GM23248 (cell line): ENCODE data around the gene NCF4. TPM values are rescaled to one million over a fixed set of nuclear protein-coding genes. Genes with fewer than 3 reads are reported as not detected.

ENCODE experiments used
- DNase-seq: peaks from one replicate; pipeline ENCODE4 v3.0.0-alpha.2; 2015
- H2AFZ ChIP-seq: fragments of 200-600 bp; sonication (generic); 2 replicates; pipeline ENCODE4 v1.6.1; 2016; ENCODE audit warnings: antibody characterized with exemption
- H3F3A ChIP-seq: fragments of 200-600 bp; sonication (generic); 2 replicates; pipeline ENCODE4 v1.6.1; 2016; ENCODE audit warnings: mild to moderate bottlenecking, antibody characterized with exemption, mixed run types; ENCODE audit not compliant: insufficient read depth
- H3K27ac ChIP-seq: fragments of 200-600 bp; sonication (generic); 2 replicates; pipeline ENCODE4 v1.5.1; 2016; ENCODE audit warnings: mild to moderate bottlenecking
- H3K27me3 ChIP-seq: fragments of 200-600 bp; sonication (generic); replicated peaks from 2 replicates; pipeline ENCODE4 v1.6.1; 2016; ENCODE audit warnings: mild to moderate bottlenecking; ENCODE audit not compliant: insufficient read depth
- H3K36me3 ChIP-seq: fragments of 200-600 bp; sonication (generic); 2 replicates; pipeline ENCODE4 v1.6.1; 2016; ENCODE audit warnings: low read depth, mild to moderate bottlenecking
- H3K4me1 ChIP-seq: fragments of 200-600 bp; sonication (generic); 2 replicates; pipeline ENCODE4 v1.6.1; 2016; ENCODE audit warnings: mild to moderate bottlenecking; ENCODE audit not compliant: insufficient read depth
- H3K4me2 ChIP-seq: fragments of 200-600 bp; sonication (generic); one replicate; pipeline ENCODE4 v1.6.1; 2016; ENCODE audit warnings: mild to moderate bottlenecking; ENCODE audit not compliant: unreplicated experiment
- H3K4me3 ChIP-seq: fragments of 200-600 bp; sonication (generic); 2 replicates; pipeline ENCODE4 v1.5.1; 2016; ENCODE audit warnings: mild to moderate bottlenecking
- H3K79me2 ChIP-seq: fragments of 200-600 bp; sonication (generic); 2 replicates; pipeline ENCODE4 v1.6.1; 2016; ENCODE audit warnings: mild to moderate bottlenecking; ENCODE audit not compliant: insufficient read depth
- H3K9ac ChIP-seq: fragments of 200-600 bp; sonication (generic); 2 replicates; pipeline ENCODE4 v1.6.1; 2016; ENCODE audit warnings: mild to moderate bottlenecking
- H3K9me2 ChIP-seq: fragments of 200-600 bp; sonication (generic); 2 replicates; pipeline ENCODE4 v1.6.1; 2016; ENCODE audit warnings: mixed run types, mild to moderate bottlenecking, moderate library complexity; ENCODE audit not compliant: insufficient read depth
- H3K9me3 ChIP-seq: fragments of 200-600 bp; sonication (generic); one replicate; pipeline ENCODE4 v1.6.1; 2017; ENCODE audit warnings: low read depth
- H4K20me1 ChIP-seq: fragments of 200-600 bp; sonication (generic); 2 replicates; pipeline ENCODE4 v1.6.0; 2016; ENCODE audit not compliant: insufficient read depth
- EZH2 ChIP-seq: fragments of 200-600 bp; sonication (generic); IDR thresholded peaks from 2 replicates; pipeline ENCODE4 v1.6.1; 2018; ENCODE audit warnings: antibody characterized with exemption, mild to moderate bottlenecking; ENCODE audit not compliant: insufficient read depth, poor library complexity, severe bottlenecking
- EZH2phosphoT487 ChIP-seq: fragments of 200-600 bp; sonication (generic); IDR thresholded peaks from 2 replicates; pipeline ENCODE4 v1.6.1; 2018; ENCODE audit warnings: antibody characterized with exemption, moderate library complexity, mild to moderate bottlenecking, low read depth; ENCODE audit not compliant: insufficient read depth
- WGBS, 2 experiments: methylation state at CpG; one replicate each; pipeline ENCODE4 v1.1.6; 2015 to 2017; ENCODE audit warnings: low lambda C conversion rate in 2 of 2, low coverage in 1 of 2; ENCODE audit errors: missing lambda C conversion rate in 2 of 2; 5-methylcytosine and 5-hydroxymethylcytosine counted together
- in situ Hi-C: fragments of 300-500 bp; cut with MboI; formaldehyde crosslinking; loops from 2 replicates; pipeline ENCODE4 v1.15.0; 2020
- polyA plus RNA-seq: library from polyadenylated mRNA; unstranded; fragments of >200 nt; fragmentation: Nextera tagmentation; extraction: Ambion mirVana; gene quantifications from 2 replicates; pipeline ENCODE4 v1.2.1, GENCODE V29; 2016
- total RNA-seq: library from RNA; depleted of rRNA; stranded (reverse); fragments of >200 nt; shearing (Covaris generic); gene quantifications from 2 replicates; pipeline ENCODE4 v1.2.3, GENCODE V29; 2014

The NCF4 gene
- total and polyA plus RNA-seq, 2 experiments from 2014 or later = not detected

DNA sequence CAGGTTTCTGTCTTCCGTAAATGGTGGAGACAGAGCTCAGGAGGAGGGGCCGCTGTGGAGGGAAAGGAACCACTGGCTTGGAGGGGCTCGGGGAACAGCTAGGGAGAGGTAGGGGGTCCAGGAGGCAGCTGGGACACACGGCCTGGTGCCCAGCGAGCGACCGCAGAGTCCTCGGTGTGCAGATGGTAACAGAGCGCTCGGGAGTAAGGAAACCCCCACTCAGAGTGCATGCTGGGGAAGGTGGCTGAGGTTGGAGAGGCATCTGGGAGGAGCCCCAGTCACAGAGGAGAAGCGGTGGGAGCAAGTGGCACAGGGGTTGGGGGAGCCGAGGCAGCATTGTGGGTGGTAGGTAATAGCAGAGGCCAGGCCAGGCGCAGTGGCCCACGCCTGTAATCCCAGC lies 10.8 kb upstream of the NCF4 start:
- Histone ChIP-seq H3K27me3 (peaks cover 53% of the 10 kb centered on the region), H3K9me3 (no peaks in the 10 kb centered on the region), H3K79me2 (no peaks in the 10 kb centered on the region), H3K4me1 (no peaks in the 10 kb centered on the region), H4K20me1 (no peaks in the 10 kb centered on the region), H3K27ac (no peak overlapping the region), H3K9me2 (no peaks in the 10 kb centered on the region), H3K4me3 (no peak overlapping the region), H3F3A (no peaks in the 10 kb centered on the region), H3K4me2 (no peak overlapping the region), H2AFZ (no peak overlapping the region), H3K36me3 (no peaks in the 10 kb centered on the region), H3K9ac (no peak overlapping the region)
- TF ChIP-seq EZH2 = no peak
- no peak for TF ChIP-seq EZH2phosphoT487
- DNase-seq = no peak
- 23 to 29% methylated on average over 14 of the region's 14 CpGs for WGBS, 2 experiments
- in situ Hi-C loops = no loop called here

DNA sequence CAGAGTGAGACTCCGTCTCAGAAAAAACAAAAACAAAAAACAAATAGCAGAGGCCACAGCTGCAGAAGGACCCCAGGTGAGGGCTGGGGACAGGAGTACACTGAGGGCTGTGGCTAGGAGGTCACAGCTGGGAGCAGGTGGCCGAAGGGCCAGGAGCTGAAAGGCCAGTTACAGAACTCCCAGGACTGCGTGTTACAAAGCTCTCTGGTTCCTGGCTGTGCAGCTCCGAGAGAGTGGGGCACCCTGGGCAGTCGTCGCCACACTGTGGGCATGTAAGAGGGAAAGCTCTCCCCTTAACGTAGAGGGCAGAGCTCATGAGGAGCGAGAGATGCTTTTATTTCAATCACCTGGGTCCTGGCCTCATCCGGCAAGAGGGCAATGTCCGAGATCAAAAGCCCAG lies 10.1 kb upstream of the NCF4 start:
- H3K9me3 ChIP-seq = no peaks in the 10 kb centered on the region
- TF ChIP-seq EZH2phosphoT487 (no peak), EZH2 (no peak)
- no peaks in the 10 kb centered on the region for H4K20me1 ChIP-seq
- peaks cover 47% of the 10 kb centered on the region for H3K27me3 ChIP-seq
- WGBS, 2 experiments = 60 to 66% methylated on average over 10 of the region's 10 CpGs
- H3K79me2 ChIP-seq = no peaks in the 10 kb centered on the region
- no peak overlapping the region for H2AFZ ChIP-seq
- no peaks in the 10 kb centered on the region for H3K36me3 ChIP-seq
- in situ Hi-C loops = no loop called here
- H3F3A ChIP-seq = no peaks in the 10 kb centered on the region
- H3K4me2 ChIP-seq = no peak overlapping the region
- H3K27ac ChIP-seq = no peak overlapping the region
- H3K4me1 ChIP-seq = no peaks in the 10 kb centered on the region
- no peak overlapping the region for H3K9ac ChIP-seq
- H3K4me3 ChIP-seq = no peak overlapping the region
- DNase-seq = no peak
- H3K9me2 ChIP-seq = no peaks in the 10 kb centered on the region

DNA sequence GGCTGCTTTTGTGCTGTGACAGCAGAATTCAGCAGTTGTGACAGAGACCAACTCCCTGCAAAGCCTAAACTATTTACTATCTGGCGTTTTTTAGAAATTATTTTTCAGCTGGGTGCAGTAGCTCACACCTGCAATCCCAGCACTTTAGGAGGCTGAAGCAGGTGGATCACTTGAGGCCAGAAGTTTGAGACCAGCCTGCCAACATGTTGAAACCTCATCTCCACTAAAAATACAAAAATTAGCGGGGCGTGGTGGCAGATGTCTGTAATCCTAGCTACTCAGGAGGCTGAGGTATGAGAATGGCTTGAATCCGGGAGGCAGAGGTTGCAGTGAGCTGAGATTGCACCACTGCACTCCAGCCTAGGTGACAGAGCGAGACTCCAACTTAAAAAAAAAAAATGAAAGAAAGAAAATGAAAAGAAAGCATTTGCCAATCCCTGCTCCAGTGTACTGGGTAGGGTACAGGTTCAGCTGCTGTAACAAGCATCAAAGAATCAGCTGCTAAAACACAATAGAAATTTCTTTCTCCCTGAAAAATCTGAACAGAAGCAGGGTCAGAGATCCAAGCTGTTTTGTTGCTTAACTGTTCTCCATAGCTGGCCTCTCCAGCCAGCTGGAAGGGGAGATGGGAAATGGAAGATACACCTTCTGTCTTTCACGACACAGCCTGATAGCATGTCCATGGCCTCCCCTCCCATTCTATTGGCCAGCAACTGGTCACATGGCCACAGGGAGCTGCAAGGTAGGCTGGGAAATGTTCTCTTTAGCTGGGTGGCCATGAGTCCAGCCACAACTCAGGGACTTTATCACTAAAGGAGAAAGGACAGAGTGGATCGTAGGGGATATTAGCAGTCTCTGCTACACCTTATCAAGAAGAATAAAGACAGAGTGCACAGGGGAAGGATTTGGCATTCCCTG lies 8.5 kb upstream of the NCF4 start:
- no peak overlapping the region for H3K4me2 ChIP-seq
- 0 out of 2 replicates have a peak, but pooled peaks cover 4% of the 10 kb centered on the region for H3K4me1 ChIP-seq
- H3K4me3 ChIP-seq = no peak overlapping the region
- in situ Hi-C loops = no loop called here
- no peaks in the 10 kb centered on the region for H3K9me2 ChIP-seq
- H3K27me3 ChIP-seq = peaks cover 49% of the 10 kb centered on the region
- no peaks in the 10 kb centered on the region for H3K9me3 ChIP-seq
- no peaks in the 10 kb centered on the region for H4K20me1 ChIP-seq
- H3F3A ChIP-seq = no peaks in the 10 kb centered on the region
- 55 to 57% methylated on average over 7 of the region's 7 CpGs for WGBS, 2 experiments
- H3K36me3 ChIP-seq = no peaks in the 10 kb centered on the region
- no peak overlapping the region for H2AFZ ChIP-seq
- no peak for TF ChIP-seq EZH2phosphoT487
- TF ChIP-seq EZH2 = no peak
- no peak for DNase-seq
- no peak overlapping the region for H3K9ac ChIP-seq
- H3K27ac ChIP-seq = no peak overlapping the region
- H3K79me2 ChIP-seq = no peaks in the 10 kb centered on the region

DNA sequence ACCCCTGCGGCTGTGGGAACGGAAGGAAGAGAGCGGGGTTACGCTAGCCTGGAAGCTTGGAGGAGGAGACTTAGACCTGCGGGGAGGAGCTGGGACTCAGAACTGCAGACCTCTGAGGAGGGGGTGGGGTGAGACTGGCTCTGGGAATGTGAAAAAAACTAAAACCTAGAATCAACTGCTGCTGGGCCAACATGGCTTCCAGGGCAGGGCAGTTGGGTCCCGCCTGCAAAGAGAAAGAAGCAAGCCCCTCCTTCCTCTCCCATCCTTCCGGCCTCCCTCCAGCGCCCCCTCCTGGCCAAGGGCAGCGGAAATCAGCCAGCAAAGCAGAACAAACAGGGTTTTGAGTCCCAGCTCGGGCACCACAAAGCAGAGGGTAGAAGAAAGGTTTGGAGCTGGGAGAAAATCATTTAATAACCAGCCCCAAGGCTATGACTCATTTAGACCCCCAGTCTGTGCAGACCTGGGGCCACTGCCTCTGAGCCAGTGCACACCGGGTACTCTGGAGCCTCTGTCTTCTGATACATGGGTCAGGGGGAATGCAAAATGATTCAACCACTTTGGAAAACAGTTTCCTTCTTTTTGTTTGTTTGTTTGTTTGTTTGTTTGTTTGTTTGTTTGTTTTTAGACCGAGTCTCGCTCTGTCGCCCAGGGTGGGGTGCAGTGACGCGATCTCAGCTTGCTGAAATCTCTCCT lies 7.3 kb upstream of the NCF4 start:
- H3F3A ChIP-seq = no peaks in the 10 kb centered on the region
- TF ChIP-seq EZH2phosphoT487 = no peak
- no peak for TF ChIP-seq EZH2
- H3K9me3 ChIP-seq = no peaks in the 10 kb centered on the region
- in situ Hi-C loops = no loop called here
- H3K4me1 ChIP-seq = 0 out of 2 replicates have a peak, but pooled peaks cover 4% of the 10 kb centered on the region
- H2AFZ ChIP-seq = peak overlapping the region; percentile 94
- H3K9me2 ChIP-seq = no peaks in the 10 kb centered on the region
- no peak overlapping the region for H3K4me2 ChIP-seq
- no peaks in the 10 kb centered on the region for H3K79me2 ChIP-seq
- H3K4me3 ChIP-seq = no peak overlapping the region
- no peak overlapping the region for H3K9ac ChIP-seq
- H4K20me1 ChIP-seq = no peaks in the 10 kb centered on the region
- peaks cover 41% of the 10 kb centered on the region for H3K27me3 ChIP-seq
- H3K36me3 ChIP-seq = no peaks in the 10 kb centered on the region
- no peak overlapping the region for H3K27ac ChIP-seq
- peak; percentile 68 for DNase-seq
- whole genome bisulfite sequencing, 2 experiments = 54 to 57% methylated on average over 16 of the region's 16 CpGs
